Measurements from ENCODE around the gene GSTK1.
"Not testable (repeated sequence)": the region's sequence is repeated elsewhere in the genome, so short reads cannot be mapped to it uniquely, and the experiment has no call there.

The GSTK1 gene

DNA sequence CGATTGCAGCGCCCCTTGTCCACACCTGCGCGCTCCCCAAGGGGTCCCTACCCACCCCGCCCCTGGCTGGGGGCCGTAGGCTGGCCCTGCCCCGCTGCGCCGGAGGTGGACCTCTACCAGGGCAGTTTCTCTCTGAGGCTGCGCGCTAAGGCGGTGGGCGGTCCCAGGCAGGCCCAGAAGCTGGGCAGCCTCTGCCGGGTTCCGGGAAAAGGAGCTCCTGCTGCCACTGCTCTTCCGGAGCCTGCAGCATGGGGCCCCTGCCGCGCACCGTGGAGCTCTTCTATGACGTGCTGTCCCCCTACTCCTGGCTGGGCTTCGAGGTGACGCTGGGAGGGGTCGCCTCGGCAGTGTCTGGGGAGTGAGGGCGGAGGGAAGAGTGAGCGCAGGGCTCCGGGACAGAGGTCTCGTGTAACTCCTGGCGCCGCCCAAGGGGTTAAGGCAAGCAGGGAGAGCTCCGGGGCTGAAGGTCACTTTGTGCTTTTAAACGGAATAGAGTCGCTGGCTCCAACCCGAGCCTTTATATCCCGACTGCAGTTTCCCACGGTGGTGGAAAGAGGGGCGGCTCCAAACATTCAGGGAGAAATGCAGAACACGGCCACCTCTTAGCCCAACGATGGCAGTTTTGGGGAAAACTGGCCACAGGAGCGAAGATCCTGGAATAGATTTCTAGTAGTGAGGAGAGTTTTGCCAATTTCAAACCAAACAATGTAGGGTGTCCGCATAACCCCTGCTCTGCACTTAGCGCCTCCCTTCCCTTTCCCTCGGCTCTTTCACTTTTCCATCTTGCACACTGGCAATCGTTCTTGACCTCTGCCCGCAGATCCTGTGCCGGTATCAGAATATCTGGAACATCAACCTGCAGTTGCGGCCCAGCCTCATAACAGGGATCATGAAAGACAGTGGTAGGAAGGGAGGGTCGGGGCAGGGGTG lies at the start of gene GSTK1:
Gene GSTK1, plus strand, starts transcription at position 176 of the 930 bp plus-strand sequence. Its CDS starts 73 bp downstream, at position 249.
- peak; percentile 89 for DNase-seq

- not testable (repeated sequence) for DNase-seq
Measured at GRCh38 chr7:143213478-143213877, 49.8 kb upstream of the GSTK1 start.

GRCh38 chr7:143214789-143215679 lies 48.2 kb upstream of the GSTK1 start:
- DNase-seq: peak; percentile 56

DNA sequence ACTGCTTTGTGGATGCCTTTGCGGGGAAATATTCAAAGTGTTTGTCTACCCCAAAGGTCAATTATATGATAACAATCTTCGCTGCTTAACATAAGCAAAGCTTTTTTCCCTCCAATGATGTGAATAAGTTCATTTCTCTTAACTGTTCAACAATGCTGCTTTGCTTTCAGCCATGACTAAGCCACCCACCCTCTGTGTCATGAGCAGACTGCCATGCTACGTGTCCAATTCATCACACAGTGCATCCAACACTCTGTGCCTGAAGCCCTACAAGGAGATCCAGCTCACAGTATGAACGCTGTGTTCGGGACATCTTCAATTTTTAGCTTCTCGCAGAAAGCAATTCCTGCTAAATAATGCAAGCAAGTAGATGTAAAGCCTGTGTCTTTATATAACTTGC lies 47.1 kb upstream of the GSTK1 start:
- no peak for DNase-seq

DNA sequence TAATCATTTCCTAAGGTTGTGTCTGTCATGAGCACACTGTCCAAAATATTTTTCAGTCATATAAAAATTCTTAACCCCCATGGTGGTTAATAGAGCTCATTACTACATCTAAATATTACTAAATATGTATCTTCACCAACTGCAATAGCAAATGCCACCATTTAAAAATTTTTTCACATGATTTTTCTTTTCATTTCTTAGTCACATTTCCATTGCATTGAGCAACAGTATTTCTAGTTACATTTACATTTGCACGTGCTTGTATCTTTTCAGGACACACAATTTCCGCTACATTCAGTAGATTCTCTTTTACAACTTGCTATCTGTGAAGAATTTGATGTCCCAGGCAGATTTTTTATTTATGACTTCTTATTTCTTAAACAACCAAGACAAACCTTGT lies 46.6 kb upstream of the GSTK1 start:
- DNase-seq: no peak

- DNase-seq: no peak
Measured at GRCh38 chr7:143217806-143218205, 45.4 kb upstream of the GSTK1 start.

- no peak for DNase-seq
Measured at GRCh38 chr7:143221286-143221685, 42.0 kb upstream of the GSTK1 start.

DNA sequence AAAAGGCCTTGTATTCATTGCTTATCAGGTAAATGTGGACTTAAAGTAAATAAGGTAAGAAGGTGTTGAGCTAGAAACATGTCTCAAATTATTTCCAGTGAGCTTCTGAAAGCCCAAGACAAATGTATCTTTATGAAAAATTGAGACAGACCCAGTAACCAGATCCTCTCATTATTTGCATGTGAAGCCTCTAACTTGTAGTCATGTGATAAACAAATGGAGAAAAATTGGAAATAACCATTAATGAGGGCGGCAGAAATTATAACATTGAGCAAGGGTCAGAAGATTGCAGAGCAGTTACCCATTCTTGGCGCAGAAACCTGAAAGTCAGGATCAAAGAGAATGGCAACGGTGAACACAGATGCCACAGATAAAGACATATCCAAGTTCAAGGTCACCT lies 41.5 kb upstream of the GSTK1 start, which contains the start of gene TAS2R40:
Gene TAS2R40, plus strand, starts transcription at position 301 of the 400 bp plus-strand sequence. Its CDS starts 42 bp downstream, at position 343.
- no peak for DNase-seq

DNA sequence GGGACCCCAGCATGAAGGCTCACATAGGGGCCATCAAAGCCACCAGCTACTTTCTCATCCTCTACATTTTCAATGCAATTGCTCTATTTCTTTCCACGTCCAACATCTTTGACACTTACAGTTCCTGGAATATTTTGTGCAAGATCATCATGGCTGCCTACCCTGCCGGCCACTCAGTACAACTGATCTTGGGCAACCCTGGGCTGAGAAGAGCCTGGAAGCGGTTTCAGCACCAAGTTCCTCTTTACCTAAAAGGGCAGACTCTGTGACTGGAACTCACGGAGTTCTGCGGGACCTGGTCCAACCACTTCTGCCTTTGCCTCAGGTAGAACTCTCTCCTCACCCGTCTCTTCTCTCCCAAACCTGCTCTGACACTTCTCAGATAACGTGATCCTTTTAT lies 40.5 kb upstream of the GSTK1 start:
- DNase-seq: no peak

DNA sequence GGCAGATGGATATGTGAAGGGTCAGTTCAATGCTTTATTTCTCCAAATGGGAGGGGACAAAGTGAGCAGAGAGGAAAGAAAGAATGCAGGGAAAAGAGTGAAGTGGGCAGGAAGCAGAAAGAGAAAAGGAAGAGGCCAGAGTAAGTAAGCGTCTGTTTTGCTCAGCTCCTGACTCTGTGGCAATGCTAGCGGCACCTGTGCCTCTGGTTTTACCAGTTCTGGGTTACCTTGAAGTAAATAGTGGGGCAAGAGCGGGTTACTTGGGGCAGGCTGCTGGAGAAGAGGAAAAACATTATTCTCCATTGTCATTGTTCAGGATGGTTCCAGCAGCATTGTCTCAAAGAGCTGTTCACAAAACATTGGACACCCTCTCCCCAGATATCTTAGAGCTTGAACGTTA lies 39.5 kb upstream of the GSTK1 start:
- DNase-seq: no peak

- no peak for DNase-seq
Measured at GRCh38 chr7:143225047-143225446, 38.2 kb upstream of the GSTK1 start.

- no peak for DNase-seq
Measured at GRCh38 chr7:143227806-143228205, 35.4 kb upstream of the GSTK1 start.

DNA sequence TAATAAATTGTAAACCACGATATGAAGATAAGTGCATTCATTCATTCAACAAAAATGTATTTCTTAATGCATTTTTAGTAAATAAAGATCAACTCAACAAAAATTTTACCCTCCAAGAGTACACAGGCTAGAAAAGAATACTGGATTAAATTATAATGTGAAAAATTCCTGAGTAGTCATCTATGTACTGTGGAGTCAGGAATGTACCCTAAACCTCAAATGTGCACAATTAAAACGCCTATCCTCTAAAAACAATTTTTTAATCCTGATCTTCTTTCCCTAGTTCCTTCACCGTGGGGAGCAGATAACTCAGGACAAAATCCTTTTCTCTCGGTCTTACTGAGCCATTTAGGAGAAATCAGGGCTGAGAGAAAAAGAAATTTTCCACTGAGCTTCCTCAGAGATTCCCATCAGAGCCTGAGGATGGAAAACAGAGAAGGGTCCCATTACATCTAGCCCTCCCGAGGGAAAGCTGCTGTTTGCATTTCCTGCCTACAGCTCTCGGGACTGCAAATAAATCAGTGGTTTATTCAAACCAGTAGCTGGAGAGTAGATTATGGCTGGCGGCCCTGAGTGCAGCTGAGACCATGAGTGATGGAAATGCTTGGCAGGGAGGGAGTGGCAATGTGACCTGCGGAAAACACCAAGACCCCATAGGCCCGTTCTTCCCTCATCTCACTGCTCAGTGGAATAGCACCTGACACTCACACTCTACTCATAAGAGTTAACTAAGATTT lies 34.0 kb upstream of the GSTK1 start:
- no peak for DNase-seq

GRCh38 chr7:143230602-143231457 lies 32.4 kb upstream of the GSTK1 start:
- DNase-seq: no peak

- DNase-seq: no peak
Measured at GRCh38 chr7:143233816-143234532, 29.3 kb upstream of the GSTK1 start.

DNA sequence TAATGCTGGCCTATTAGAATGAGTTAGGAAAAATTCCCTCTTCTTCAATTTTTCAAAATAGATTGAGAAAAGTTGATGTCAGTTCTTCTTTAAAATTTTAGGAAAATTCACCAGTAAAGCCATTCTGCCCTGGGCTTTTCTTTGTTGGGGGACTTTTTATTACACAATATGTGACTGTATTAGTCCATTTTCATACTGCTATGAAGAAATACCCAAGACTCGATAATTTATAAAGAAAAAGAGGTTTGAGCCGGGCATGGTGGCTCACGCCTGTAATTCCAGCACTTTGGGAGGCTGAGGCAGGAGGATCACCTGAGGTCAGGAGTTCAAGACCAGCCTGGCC lies 28.7 kb upstream of the GSTK1 start:
- no peak for DNase-seq

GRCh38 chr7:143235561-143235960 lies 27.7 kb upstream of the GSTK1 start:
- DNase-seq: no peak

GRCh38 chr7:143236408-143236990 lies 26.7 kb upstream of the GSTK1 start:
- no peak for DNase-seq

- DNase-seq: no peak
Measured at GRCh38 chr7:143237366-143237765, 25.9 kb upstream of the GSTK1 start.

DNA sequence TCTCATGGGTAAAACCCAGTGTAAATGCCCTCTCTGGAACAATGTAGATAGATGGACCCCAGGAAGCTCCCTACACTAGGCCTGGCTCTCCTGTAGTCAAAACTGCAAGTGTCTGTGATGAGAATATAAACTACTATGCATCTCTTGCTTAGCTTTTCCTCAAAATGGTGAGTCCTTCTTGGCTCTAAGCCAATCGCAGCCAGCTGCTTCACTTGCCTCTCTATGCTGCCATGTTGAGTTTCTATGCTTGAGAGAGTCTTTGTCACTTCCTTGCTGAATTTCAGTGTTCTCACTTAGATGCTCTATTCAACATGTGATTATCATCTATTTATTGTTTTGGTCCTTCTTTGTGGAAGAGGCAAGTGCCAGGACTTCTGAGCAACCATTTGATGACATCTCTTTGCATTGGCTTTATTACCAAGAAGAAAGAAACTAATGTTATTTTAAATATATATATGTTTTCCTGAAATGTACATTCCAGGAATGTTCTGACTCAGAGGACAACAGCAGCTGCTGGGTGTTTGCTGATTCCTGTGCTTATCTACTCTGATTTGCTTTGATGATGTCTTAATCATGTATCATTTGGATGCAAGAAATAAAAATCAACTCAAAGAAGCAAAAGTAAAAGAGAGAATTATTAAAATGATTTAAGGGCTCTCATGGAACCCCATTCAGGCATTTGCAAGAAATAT lies 24.8 kb upstream of the GSTK1 start:
- DNase-seq: no peak
